DND-41 (cell line): ENCODE measurements around the gene ZHX3.

Experiments
- ATAC-seq: fragments of 200-7000 bp; cut with Tn5 transposase; 3 replicates; pipeline ENCODE4 v1.9.1; 2021; ENCODE audit warnings: low read depth; ENCODE audit not compliant: insufficient read depth
- DNase-seq: peaks from one replicate; pipeline ENCODE4 v3.0.0-alpha.2; 2020
- H2AFZ ChIP-seq: 2 replicates; pipeline ENCODE4 v1.6.0; 2012; ENCODE audit warnings: low read depth, low read length
- H3K27ac ChIP-seq: 2 replicates; pipeline ENCODE4 v1.5.1; 2012; ENCODE audit warnings: low read length, inconsistent platforms
- H3K27me3 ChIP-seq: fragments of 200-600 bp; sonication (generic); 2 replicates; pipeline ENCODE4 v1.6.0; 2012; ENCODE audit warnings: low read length, mild to moderate bottlenecking, inconsistent platforms; ENCODE audit not compliant: insufficient read depth, poor library complexity
- H3K36me3 ChIP-seq: 2 replicates; pipeline ENCODE4 v1.5.1; 2012; ENCODE audit warnings: low read length, inconsistent platforms; ENCODE audit not compliant: insufficient read depth
- H3K4me1 ChIP-seq: 2 replicates; pipeline ENCODE4 v1.5.1; 2012; ENCODE audit warnings: mild to moderate bottlenecking, low read length; ENCODE audit not compliant: insufficient read depth
- H3K4me2 ChIP-seq: 2 replicates; pipeline ENCODE4 v1.6.0; 2012; ENCODE audit warnings: mild to moderate bottlenecking, moderate library complexity, low read length, inconsistent platforms; ENCODE audit not compliant: insufficient read depth
- H3K4me3 ChIP-seq, 2 experiments: fragments of 200-600 bp in 1 of 2; shearing (Covaris generic) in 1 of 2; 2 replicates each; pipeline ENCODE4 v1.5.1; 2012 to 2016; ENCODE audit warnings: inconsistent platforms in 2 of 2, low read length in 2 of 2, mild to moderate bottlenecking in 2 of 2, low read depth in 1 of 2, moderate library complexity in 1 of 2
- H3K79me2 ChIP-seq: 2 replicates; pipeline ENCODE4 v1.6.0; 2012; ENCODE audit warnings: low read length, inconsistent platforms; ENCODE audit not compliant: insufficient read depth
- H3K9ac ChIP-seq: 2 replicates; pipeline ENCODE4 v1.6.0; 2012; ENCODE audit warnings: low read depth, mild to moderate bottlenecking, inconsistent platforms, low read length, moderate library complexity
- H3K9me3 ChIP-seq: 2 replicates; pipeline ENCODE4 v1.5.1; 2012; ENCODE audit warnings: low read length, moderate library complexity, mild to moderate bottlenecking, inconsistent platforms; ENCODE audit not compliant: insufficient read depth, severe bottlenecking
- H4K20me1 ChIP-seq: 2 replicates; pipeline ENCODE4 v1.6.0; 2012; ENCODE audit warnings: low read length; ENCODE audit not compliant: insufficient read depth
- CTCF ChIP-seq: IDR thresholded peaks from 2 replicates; pipeline ENCODE4 v1.5.1; 2012; ENCODE audit warnings: borderline replicate concordance, low read length, moderate library complexity, mild to moderate bottlenecking; ENCODE audit not compliant: poor library complexity, severe bottlenecking; ENCODE audit errors: extremely low read depth
- EZH2 ChIP-seq: IDR thresholded peaks from 3 replicates; pipeline ENCODE4 v1.6.1; 2012; ENCODE audit warnings: borderline replicate concordance, low read depth, mild to moderate bottlenecking, moderate library complexity, low read length, inconsistent platforms; ENCODE audit not compliant: severe bottlenecking

Gene ZHX3

GRCh38 chr20:41320441-41320840 lies 2.9 kb upstream of the ZHX3 start:
- Histone ChIP-seq H3K4me1 (peaks cover 25% of the 10 kb centered on the region), H3K9me3 (no peaks in the 10 kb centered on the region), H3K36me3 (no peaks in the 10 kb centered on the region), H3K9ac (no peak overlapping the region), H3K4me2 (no peak overlapping the region), H3K27ac (no peak overlapping the region), H2AFZ (no peak overlapping the region), H3K27me3 (no peaks in the 10 kb centered on the region), H3K4me3 (no peak overlapping the region), H3K79me2 (peaks cover 10% of the 10 kb centered on the region; the same call in 1 of the 2 replicates), H4K20me1 (no peaks in the 10 kb centered on the region)
- ATAC-seq (no peak), DNase-seq (no peak)
- TF ChIP-seq CTCF (no peak), EZH2 (no peak)

- H3K9ac ChIP-seq: peak overlapping the region; percentile 69
- no peaks in the 10 kb centered on the region for H4K20me1 ChIP-seq
- no peaks in the 10 kb centered on the region for H3K27me3 ChIP-seq
- peaks cover 27% of the 10 kb centered on the region for H3K4me1 ChIP-seq
- H3K9me3 ChIP-seq: no peaks in the 10 kb centered on the region
- peak overlapping the region; percentile 93 for H3K4me2 ChIP-seq
- peak overlapping the region in 1 of 2 experiments; percentile 80; a peak in 2 of 4 replicates for H3K4me3 ChIP-seq
- peak overlapping the region; percentile 34 for H3K27ac ChIP-seq
- no peak for TF ChIP-seq CTCF
- H2AFZ ChIP-seq: peak overlapping the region; percentile 48
- DNase-seq: no peak
- no peaks in the 10 kb centered on the region for H3K36me3 ChIP-seq
- no peak for ATAC-seq
- H3K79me2 ChIP-seq: peaks cover 12% of the 10 kb centered on the region; the same call in 1 of the 2 replicates
Measured at GRCh38 chr20:41318271-41318649, 729 bp upstream of the ZHX3 start.

GRCh38 chr20:41316602-41317545 lies 657 bp downstream of the ZHX3 start:
- Histone ChIP-seq H3K79me2 (peaks cover 19% of the 10 kb centered on the region; the same call in 1 of the 2 replicates), H3K4me2 (peak overlapping the region; percentile 93), H3K27me3 (no peaks in the 10 kb centered on the region), H3K4me3 (peak overlapping the region; percentile 63 to 80), H3K9ac (peak overlapping the region; percentile 69), H4K20me1 (no peaks in the 10 kb centered on the region), H3K9me3 (no peaks in the 10 kb centered on the region), H3K36me3 (no peaks in the 10 kb centered on the region), H2AFZ (peak overlapping the region; percentile 76), H3K4me1 (peaks cover 27% of the 10 kb centered on the region), H3K27ac (peak overlapping the region; percentile 79)
- DNase-seq: peak; percentile 80
- no peak for TF ChIP-seq EZH2
- no peak for TF ChIP-seq CTCF
- ATAC-seq: peak; percentile 25
